ENCODE results near the gene CLDN6. TPM values are rescaled to one million over a fixed set of nuclear protein-coding genes. Genes with fewer than 3 reads are reported as not detected.
A peak's percentile ranks its signal among the peaks of the same experiment; 100 is the strongest.

Gene CLDN6
- total and polyA plus RNA-seq, 2 donors (not counting 1 experiment from before 2014, with no cell fraction given) = 0.03 TPM; not detected in 1

GRCh38 chr16:3032624-3033023 lies 14.6 kb upstream of the CLDN6 start:
- H3K36me3 ChIP-seq (ENCODE audit: control insufficient read depth, insufficient read depth, low read length) = peaks cover 2% of the 10 kb centered on the region
- no peak overlapping the region for H3K9ac ChIP-seq (ENCODE audit: insufficient read depth, low read length)
- no peak for TF ChIP-seq CTCF (conservative IDR thresholded peaks at IDR 0.05 in 1 of 2, IDR thresholded peaks at IDR 0.05 in 1 of 2; ENCODE audit: low read depth in 1 of 2, low read length in 2 of 2)
- TF ChIP-seq EZH2 (IDR thresholded peaks at IDR 0.05; ENCODE audit: low read length, missing control alignments) = no peak
- no peak overlapping the region for H2AFZ ChIP-seq (ENCODE audit: low read length)
- H3K4me3 ChIP-seq (replicated peaks in 1 of 4; ENCODE audit: control extremely low read depth in 1 of 4, insufficient read depth in 1 of 4, low read depth in 3 of 4, low read length in 4 of 4) = no peak overlapping the region
- H3K27me3 ChIP-seq (ENCODE audit: control insufficient read depth, insufficient read depth, low read length) = peaks cover 42% of the 10 kb centered on the region
- H3K4me2 ChIP-seq (ENCODE audit: extremely low read depth, insufficient read depth, low read length) = no peak overlapping the region
- no peaks in the 10 kb centered on the region for H3K9me3 ChIP-seq (ENCODE audit: control insufficient read depth, insufficient read depth, low read depth, low read length)
- no peak for DNase-seq (ENCODE audit: low read depth in 2 of 2)
- H4K20me1 ChIP-seq (ENCODE audit: control insufficient read depth, extremely low read depth, insufficient read depth, low read length) = peaks cover 2% of the 10 kb centered on the region
- H3K4me1 ChIP-seq (ENCODE audit: control insufficient read depth, extremely low read depth, insufficient read depth, low read length) = no peaks in the 10 kb centered on the region
- H3K79me2 ChIP-seq (ENCODE audit: control insufficient read depth, insufficient read depth, low read length) = no peaks in the 10 kb centered on the region
- H3K27ac ChIP-seq (ENCODE audit: insufficient read depth, low read length) = no peak overlapping the region

DNA sequence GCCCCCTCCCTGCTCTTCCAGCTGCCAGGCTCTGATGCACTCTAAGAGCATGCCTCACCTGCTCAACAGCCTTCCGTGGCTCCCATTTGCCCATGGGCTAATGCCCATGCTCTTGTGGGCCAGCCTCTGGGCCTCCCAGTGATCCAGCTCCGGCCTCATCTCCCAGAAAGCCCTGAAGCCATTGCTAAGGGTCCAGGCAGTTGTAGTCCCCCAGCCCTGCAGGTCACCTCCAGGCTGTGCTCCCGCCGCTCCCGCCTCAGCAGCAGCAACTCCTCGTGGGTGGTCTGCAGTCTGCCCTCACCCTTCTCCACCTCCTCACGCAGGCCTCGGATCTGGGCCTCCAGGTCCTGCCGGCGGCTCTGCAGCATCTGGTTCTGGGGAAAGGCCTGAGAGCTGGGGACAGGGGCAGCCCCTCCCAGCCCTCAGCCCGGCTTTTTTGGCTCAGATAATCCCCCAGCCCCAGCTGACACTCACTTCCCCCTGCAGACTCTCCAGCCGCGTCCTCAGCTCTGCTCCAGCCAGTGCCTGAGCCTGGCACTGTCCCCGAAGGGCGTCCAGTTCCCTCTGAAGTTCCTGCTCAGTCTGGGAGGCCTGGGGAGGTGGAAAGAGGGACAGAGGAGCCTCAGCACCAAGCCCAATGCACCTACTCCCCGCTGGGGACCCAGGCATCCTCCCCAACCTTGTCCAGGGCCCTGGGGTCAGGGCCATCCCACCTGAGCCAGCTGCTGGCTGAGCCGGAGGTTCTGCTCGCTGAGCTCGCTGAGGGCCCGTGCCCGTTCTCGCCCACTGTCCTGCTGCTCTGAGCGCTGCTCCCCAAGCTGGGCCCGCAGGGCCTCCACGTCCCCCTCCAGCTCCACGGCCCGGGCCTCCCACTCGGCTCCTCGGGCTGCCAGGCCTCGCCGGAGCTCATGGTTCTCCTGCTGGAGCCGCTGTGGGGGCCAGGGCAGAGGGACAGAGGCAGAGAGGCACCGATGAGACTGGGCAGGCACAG lies 12.5 kb upstream of the CLDN6 start:
- Histone ChIP-seq H3K27ac (ENCODE audit: insufficient read depth, low read length) (no peak overlapping the region), H3K36me3 (ENCODE audit: control insufficient read depth, insufficient read depth, low read length) (peaks cover 16% of the 10 kb centered on the region), H3K4me3 (replicated peaks in 1 of 4; ENCODE audit: control extremely low read depth in 1 of 4, insufficient read depth in 1 of 4, low read depth in 3 of 4, low read length in 4 of 4) (no peak overlapping the region), H3K27me3 (ENCODE audit: control insufficient read depth, insufficient read depth, low read length) (peaks cover 24% of the 10 kb centered on the region), H3K79me2 (ENCODE audit: control insufficient read depth, insufficient read depth, low read length) (no peaks in the 10 kb centered on the region), H3K4me1 (ENCODE audit: control insufficient read depth, extremely low read depth, insufficient read depth, low read length) (no peaks in the 10 kb centered on the region), H3K9ac (ENCODE audit: insufficient read depth, low read length) (no peak overlapping the region), H2AFZ (ENCODE audit: low read length) (no peak overlapping the region), H3K9me3 (ENCODE audit: control insufficient read depth, insufficient read depth, low read depth, low read length) (no peaks in the 10 kb centered on the region), H3K4me2 (ENCODE audit: extremely low read depth, insufficient read depth, low read length) (no peak overlapping the region), H4K20me1 (ENCODE audit: control insufficient read depth, extremely low read depth, insufficient read depth, low read length) (peaks cover 2% of the 10 kb centered on the region)
- TF ChIP-seq EZH2 (IDR thresholded peaks at IDR 0.05; ENCODE audit: low read length, missing control alignments) (peak; percentile 28), CTCF (conservative IDR thresholded peaks at IDR 0.05 in 1 of 2, IDR thresholded peaks at IDR 0.05 in 1 of 2; ENCODE audit: low read depth in 1 of 2, low read length in 2 of 2) (no peak)
- DNase-seq (ENCODE audit: low read depth in 2 of 2) = no peak

GRCh38 chr16:3029491-3030221 lies 11.7 kb upstream of the CLDN6 start:
- peaks cover 2% of the 10 kb centered on the region for H4K20me1 ChIP-seq (ENCODE audit: control insufficient read depth, extremely low read depth, insufficient read depth, low read length)
- H3K9me3 ChIP-seq (ENCODE audit: control insufficient read depth, insufficient read depth, low read depth, low read length) = no peaks in the 10 kb centered on the region
- no peak for TF ChIP-seq CTCF (conservative IDR thresholded peaks at IDR 0.05 in 1 of 2, IDR thresholded peaks at IDR 0.05 in 1 of 2; ENCODE audit: low read depth in 1 of 2, low read length in 2 of 2)
- peak; percentile 65 for TF ChIP-seq EZH2 (IDR thresholded peaks at IDR 0.05; ENCODE audit: low read length, missing control alignments)
- no peaks in the 10 kb centered on the region for H3K4me1 ChIP-seq (ENCODE audit: control insufficient read depth, extremely low read depth, insufficient read depth, low read length)
- H3K4me3 ChIP-seq (replicated peaks in 1 of 4; ENCODE audit: control extremely low read depth in 1 of 4, insufficient read depth in 1 of 4, low read depth in 3 of 4, low read length in 4 of 4) = peak overlapping the region in 1 of 4 experiments; percentile 30
- peaks cover 16% of the 10 kb centered on the region for H3K36me3 ChIP-seq (ENCODE audit: control insufficient read depth, insufficient read depth, low read length)
- peaks cover 17% of the 10 kb centered on the region for H3K27me3 ChIP-seq (ENCODE audit: control insufficient read depth, insufficient read depth, low read length)
- no peak overlapping the region for H2AFZ ChIP-seq (ENCODE audit: low read length)
- H3K4me2 ChIP-seq (ENCODE audit: extremely low read depth, insufficient read depth, low read length) = peak overlapping the region; percentile 77
- H3K79me2 ChIP-seq (ENCODE audit: control insufficient read depth, insufficient read depth, low read length) = no peaks in the 10 kb centered on the region
- no peak overlapping the region for H3K27ac ChIP-seq (ENCODE audit: insufficient read depth, low read length)
- no peak overlapping the region for H3K9ac ChIP-seq (ENCODE audit: insufficient read depth, low read length)
- peak in 1 of 2 donors; percentile 36 for DNase-seq (ENCODE audit: low read depth in 2 of 2)
